ENCODE measurements around the gene CNIH4.

CNIH4 gene

DNA sequence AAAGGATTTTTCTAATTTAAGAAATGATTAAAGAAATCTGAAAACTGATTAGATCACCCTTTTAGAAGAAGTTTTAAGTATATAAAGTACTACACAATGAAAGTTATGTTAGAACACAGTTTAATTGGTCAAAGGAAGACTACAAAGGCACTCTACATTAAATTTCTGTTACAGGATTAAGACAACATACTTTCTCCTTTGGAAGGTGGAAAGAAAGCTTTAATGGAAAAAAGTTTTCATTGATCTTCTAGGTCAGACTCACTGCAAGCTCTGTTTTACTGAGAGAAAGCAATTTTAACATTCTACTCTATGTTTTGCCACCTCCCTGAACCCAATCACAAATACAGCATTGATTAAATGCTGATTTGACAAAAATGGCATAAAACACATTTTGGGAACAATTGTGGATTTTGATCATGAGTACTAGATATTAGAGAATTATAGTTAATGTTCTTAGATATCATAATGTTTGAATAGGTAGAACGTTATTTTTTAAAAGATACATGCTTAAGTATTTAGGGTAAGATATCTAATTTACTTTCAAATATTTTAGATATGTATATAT is 45.9 kb downstream of the CNIH4 start:
- no peak overlapping the region for H3K27ac ChIP-seq (ENCODE audit: low read length)
- no peak overlapping the region for H3K4me2 ChIP-seq (ENCODE audit: low read depth, low read length)
- H3K27me3 ChIP-seq (replicated peaks; ENCODE audit: insufficient read depth, low read length): no peaks in the 10 kb centered on the region
- H3F3A ChIP-seq (ENCODE audit: insufficient read depth, low read length): 0 out of 2 replicates have a peak, but pooled peaks cover 2% of the 10 kb centered on the region
- no peak for DNase-seq
- H3K4me1 ChIP-seq (ENCODE audit: low read length): no peaks in the 10 kb centered on the region
- H3K79me2 ChIP-seq (ENCODE audit: low read length): peaks cover 6% of the 10 kb centered on the region
- no peak overlapping the region for H2AFZ ChIP-seq (ENCODE audit: low read length)
- no peaks in the 10 kb centered on the region for H4K20me1 ChIP-seq (ENCODE audit: insufficient read depth, low read length)
- H3K4me3 ChIP-seq (ENCODE audit: low read length): no peak overlapping the region
- no peak overlapping the region for H3K9ac ChIP-seq (ENCODE audit: low read length)
- no peaks in the 10 kb centered on the region for H3K9me3 ChIP-seq (replicated peaks; ENCODE audit: insufficient read depth, low read length)
- TF ChIP-seq CTCF (IDR thresholded peaks at IDR 0.05; ENCODE audit: low read length) (no peak), EZH2 (optimal IDR thresholded peaks at IDR 0.05; ENCODE audit: low read depth, low read length) (no peak)
- peaks cover 25% of the 10 kb centered on the region for H3K36me3 ChIP-seq (replicated peaks; ENCODE audit: insufficient read depth, low read length)
- no peaks in the 10 kb centered on the region for H3K9me2 ChIP-seq (replicated peaks; ENCODE audit: insufficient read depth, low read length)

DNA sequence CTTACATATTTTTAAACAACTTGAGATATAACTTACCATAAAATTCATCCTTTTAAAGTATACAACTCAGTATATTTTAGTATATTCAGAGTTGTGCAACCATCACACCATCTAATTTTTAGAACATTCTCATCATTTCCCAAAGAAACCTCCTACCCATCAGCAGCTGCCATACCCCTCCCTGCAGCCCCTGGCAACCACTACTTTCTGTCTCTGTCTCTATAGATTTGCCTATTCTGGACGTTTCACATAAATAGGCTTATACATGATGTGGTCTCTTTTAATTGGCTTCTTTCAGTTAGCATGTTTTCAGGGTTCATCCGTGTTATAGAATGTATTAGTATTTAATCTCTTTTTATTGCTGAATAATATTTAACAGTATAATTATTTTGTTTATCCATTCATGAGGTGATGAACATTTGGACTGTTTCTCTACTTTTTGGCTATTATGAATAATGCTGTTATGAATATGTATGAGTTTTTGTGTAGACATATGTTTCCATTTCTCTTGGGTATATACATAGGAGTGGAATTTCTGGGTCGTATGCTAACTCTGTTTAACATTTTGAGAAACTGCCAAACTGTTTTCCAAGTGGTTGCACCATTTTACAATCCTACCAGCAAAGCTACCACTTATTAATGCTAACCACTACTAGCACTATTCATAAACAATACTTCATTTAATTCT is 48.4 kb downstream of the CNIH4 start:
- no peaks in the 10 kb centered on the region for H3K27me3 ChIP-seq (replicated peaks; ENCODE audit: insufficient read depth, low read length)
- no peaks in the 10 kb centered on the region for H3K9me3 ChIP-seq (replicated peaks; ENCODE audit: insufficient read depth, low read length)
- H2AFZ ChIP-seq (ENCODE audit: low read length): no peak overlapping the region
- H3K9me2 ChIP-seq (replicated peaks; ENCODE audit: insufficient read depth, low read length): no peaks in the 10 kb centered on the region
- peaks cover 16% of the 10 kb centered on the region for H3K36me3 ChIP-seq (replicated peaks; ENCODE audit: insufficient read depth, low read length)
- no peak overlapping the region for H3K4me2 ChIP-seq (ENCODE audit: low read depth, low read length)
- H3K79me2 ChIP-seq (ENCODE audit: low read length): peaks cover 20% of the 10 kb centered on the region
- H3K4me1 ChIP-seq (ENCODE audit: low read length): no peaks in the 10 kb centered on the region
- no peak for TF ChIP-seq EZH2 (optimal IDR thresholded peaks at IDR 0.05; ENCODE audit: low read depth, low read length)
- no peak for TF ChIP-seq CTCF (IDR thresholded peaks at IDR 0.05; ENCODE audit: low read length)
- no peak for TF ChIP-seq EZH2phosphoT487 (IDR thresholded peaks at IDR 0.05; ENCODE audit: low read length)
- no peak overlapping the region for H3K4me3 ChIP-seq (ENCODE audit: low read length)
- H3K9ac ChIP-seq (ENCODE audit: low read length): no peak overlapping the region
- 0 out of 2 replicates have a peak, but pooled peaks cover 4% of the 10 kb centered on the region for H4K20me1 ChIP-seq (ENCODE audit: insufficient read depth, low read length)
- H3F3A ChIP-seq (ENCODE audit: insufficient read depth, low read length): 0 out of 2 replicates have a peak, but pooled peaks cover 2% of the 10 kb centered on the region
- DNase-seq: no peak
- H3K27ac ChIP-seq (ENCODE audit: low read length): no peak overlapping the region

- no peak overlapping the region for H3K4me3 ChIP-seq (ENCODE audit: low read length)
These were observed 48.9 kb downstream of the CNIH4 start for GRCh38 chr1:224405604-224405970.

More at GRCh38 chr1:224405604-224405970, 48.9 kb downstream of the CNIH4 start:
- DNase-seq: no peak
- Histone ChIP-seq H3K27me3 (replicated peaks; ENCODE audit: insufficient read depth, low read length) (no peaks in the 10 kb centered on the region), H3K4me2 (ENCODE audit: low read depth, low read length) (no peak overlapping the region), H3K79me2 (ENCODE audit: low read length) (peaks cover 20% of the 10 kb centered on the region), H3K4me1 (ENCODE audit: low read length) (no peaks in the 10 kb centered on the region), H3K9ac (ENCODE audit: low read length) (no peak overlapping the region), H3K36me3 (replicated peaks; ENCODE audit: insufficient read depth, low read length) (peaks cover 16% of the 10 kb centered on the region), H2AFZ (ENCODE audit: low read length) (no peak overlapping the region), H3F3A (ENCODE audit: insufficient read depth, low read length) (0 out of 2 replicates have a peak, but pooled peaks cover 2% of the 10 kb centered on the region), H4K20me1 (ENCODE audit: insufficient read depth, low read length) (0 out of 2 replicates have a peak, but pooled peaks cover 4% of the 10 kb centered on the region), H3K27ac (ENCODE audit: low read length) (no peak overlapping the region), H3K9me3 (replicated peaks; ENCODE audit: insufficient read depth, low read length) (no peaks in the 10 kb centered on the region), H3K9me2 (replicated peaks; ENCODE audit: insufficient read depth, low read length) (no peaks in the 10 kb centered on the region)
- TF ChIP-seq EZH2 (optimal IDR thresholded peaks at IDR 0.05; ENCODE audit: low read depth, low read length): no peak
- TF ChIP-seq CTCF (IDR thresholded peaks at IDR 0.05; ENCODE audit: low read length): no peak
- TF ChIP-seq EZH2phosphoT487 (IDR thresholded peaks at IDR 0.05; ENCODE audit: low read length): no peak

Measured in MM.1S (cell line).